NCI-H526 (cell line): ENCODE results near the gene PTPN1.
A peak's percentile ranks its signal among the peaks of the same experiment; 100 is the strongest.
"Not testable (repeated sequence)": the region's sequence is repeated elsewhere in the genome, so short reads cannot be mapped to it uniquely, and the experiment has no call there.

Source experiments
- DNase-seq, 2 experiments: peaks; one replicate each; lab custom pipeline; 2025; lab: John Stamatoyannopoulos, UW

Gene PTPN1

DNA sequence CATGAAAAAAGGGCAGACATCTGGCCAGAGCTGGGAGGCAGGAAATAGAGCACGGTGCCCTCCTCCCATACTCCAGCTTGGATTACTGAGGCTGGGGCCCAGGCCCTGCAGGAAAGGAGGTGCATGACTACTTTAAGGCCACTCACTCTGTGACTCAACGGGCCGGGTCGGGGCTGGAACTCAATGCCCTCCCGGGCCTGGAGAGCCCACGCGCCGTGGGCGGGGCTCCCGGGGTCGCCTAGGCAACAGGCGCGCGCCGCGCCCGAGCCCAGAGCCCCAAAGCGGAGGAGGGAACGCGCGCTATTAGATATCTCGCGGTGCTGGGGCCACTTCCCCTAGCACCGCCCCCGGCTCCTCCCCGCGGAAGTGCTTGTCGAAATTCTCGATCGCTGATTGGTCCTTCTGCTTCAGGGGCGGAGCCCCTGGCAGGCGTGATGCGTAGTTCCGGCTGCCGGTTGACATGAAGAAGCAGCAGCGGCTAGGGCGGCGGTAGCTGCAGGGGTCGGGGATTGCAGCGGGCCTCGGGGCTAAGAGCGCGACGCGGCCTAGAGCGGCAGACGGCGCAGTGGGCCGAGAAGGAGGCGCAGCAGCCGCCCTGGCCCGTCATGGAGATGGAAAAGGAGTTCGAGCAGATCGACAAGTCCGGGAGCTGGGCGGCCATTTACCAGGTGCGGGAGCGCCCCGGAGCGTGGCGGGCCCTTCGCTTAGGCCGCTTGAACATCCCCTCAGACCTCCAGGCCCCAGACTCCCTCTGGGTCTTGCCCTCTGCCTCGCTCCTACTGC, at the start of gene PTPN1:
PTPN1 (plus strand) TSS at position 461 of the 783 bp plus-strand sequence; CDS start at position 606, 145 bp downstream.
- DNase-seq, result peak; percentile 97 to 100

DNA sequence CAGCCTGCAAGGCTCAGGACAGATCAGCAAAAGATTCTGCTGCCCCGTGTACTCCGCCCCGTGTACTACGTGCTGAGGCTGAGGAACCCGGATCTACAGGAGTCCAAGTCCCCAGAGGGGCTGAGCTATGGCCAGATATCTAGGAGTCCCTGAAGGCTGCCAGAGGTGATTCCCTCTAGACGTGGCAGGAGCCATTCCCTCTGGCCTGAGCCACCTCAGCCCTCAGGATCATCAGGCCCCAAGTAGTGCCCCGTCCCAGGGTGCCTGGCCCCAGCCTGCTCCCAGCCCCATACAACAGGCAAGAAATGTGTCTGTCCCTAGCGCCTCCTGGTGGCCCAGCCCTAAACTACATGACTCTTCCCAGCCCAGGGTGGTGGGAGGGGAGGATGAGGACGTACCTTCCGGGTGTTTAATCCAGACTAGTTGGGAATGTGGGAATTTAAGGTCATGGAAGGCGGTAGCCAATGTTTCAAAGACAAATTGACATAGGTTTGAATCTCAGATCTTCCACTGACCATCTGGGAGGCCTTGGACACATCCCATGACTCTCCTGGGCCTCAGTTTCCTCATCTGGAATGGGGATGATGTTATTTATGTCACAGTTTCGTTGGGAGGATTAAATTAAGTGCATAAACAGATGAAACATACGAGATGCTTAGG, 49.4 kb upstream of the PTPN1 start:
- peak; percentile 74 to 86 for DNase-seq

DNA sequence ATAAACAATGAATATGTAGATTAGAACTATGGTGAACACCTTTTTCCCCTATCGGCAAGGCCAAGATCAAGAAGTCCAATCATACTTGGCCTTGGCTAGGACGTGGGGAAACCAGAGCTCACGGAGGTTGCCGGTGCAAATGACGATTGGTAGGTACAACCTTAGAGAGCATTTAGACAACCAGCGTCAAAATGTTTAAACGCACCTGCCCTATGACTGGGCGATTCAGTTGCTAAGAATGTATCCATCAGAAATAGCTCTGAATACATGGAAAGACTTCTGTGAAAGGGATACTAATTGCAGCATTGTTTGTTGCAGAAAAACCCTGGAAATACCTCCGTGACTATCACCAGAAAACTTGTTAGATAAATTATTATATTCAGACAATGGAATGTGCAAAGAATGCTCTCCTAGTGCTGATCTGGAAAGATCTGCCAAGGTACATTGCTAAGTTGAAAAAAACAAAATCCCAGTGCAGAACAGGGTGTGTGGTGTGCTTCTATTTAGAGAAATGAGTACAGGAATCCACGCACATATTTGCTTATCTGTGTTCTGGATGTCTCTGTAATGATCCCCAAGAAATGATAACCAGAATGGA, 48.0 kb upstream of the PTPN1 start:
- DNase-seq, result no peak

DNA sequence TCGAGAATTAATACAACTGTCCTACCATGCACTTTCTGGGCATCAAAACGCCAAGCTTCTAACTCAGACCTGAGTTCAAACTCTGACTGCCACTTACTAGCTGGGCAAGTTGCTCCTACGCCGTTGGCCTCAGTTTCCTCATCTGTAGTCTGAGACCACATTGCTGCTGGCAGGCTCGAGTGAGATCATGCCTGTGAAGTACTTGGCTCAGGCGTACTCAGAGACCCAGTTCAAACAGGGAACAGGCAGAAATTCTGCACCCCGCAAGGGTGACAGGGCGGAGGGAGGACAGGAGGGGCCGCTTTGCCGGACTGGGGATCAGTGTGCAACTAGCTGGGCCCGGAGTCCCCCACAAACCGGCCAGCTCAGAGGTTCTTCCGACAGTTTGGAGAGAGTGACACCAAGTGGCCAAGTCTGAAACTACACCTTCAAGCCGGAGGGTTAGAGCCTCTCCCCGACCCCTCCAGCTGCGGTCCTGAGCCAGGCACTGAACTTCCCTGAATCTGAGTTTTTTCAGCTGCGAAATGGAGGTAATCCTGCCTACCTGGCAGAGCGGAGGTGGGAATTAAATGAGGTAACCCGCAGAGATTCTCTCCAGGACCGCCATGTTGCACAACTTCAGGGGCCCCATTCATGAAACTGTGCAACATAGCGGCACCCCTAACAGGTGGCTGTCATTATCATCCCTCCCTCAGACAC, 46.0 kb upstream of the PTPN1 start:
- peak; percentile 19 to 69 for DNase-seq

DNA sequence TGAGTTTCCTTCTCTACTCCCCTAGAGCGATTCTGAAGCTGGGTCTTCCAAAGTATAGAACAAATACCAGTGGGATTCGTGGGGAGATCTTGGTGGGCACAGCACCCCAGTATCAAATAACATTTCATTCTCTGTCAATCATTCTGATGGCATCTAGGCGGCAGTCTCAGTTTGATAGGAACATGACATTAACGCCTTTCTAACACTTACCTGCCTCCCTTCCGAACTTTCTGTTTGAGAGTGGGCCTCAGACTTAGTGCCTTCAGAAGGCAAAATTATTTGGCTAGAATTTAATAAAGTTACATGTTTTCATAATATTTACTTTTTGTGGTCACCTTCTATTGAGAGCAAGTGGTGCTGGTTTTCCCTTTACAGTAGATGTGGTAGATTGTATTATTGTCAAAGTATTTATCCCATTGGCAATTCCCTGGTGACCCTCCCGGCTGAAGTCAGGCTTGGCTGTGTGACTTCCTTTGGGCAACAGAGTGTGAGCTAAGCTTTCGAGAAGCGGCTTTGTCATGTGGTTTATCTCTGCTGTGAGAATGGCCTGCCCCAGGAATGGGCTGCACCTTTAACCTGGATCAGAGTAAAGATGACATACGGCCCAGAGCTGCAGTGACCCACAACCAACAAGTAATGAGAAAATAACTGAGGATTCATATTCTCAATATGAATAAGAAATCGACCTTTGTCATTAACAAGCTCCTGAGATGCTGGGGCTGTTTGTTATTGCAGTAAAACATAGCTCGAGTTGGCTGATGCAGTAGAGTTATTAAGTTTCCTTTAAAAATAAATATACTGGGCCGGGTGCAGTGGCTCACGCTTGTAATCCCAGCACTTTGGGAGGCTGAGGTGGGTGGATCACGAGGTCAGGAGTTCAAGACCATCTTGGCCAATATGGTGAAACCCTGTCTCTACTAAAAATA, 45.2 kb upstream of the PTPN1 start:
- no peak for DNase-seq

DNA sequence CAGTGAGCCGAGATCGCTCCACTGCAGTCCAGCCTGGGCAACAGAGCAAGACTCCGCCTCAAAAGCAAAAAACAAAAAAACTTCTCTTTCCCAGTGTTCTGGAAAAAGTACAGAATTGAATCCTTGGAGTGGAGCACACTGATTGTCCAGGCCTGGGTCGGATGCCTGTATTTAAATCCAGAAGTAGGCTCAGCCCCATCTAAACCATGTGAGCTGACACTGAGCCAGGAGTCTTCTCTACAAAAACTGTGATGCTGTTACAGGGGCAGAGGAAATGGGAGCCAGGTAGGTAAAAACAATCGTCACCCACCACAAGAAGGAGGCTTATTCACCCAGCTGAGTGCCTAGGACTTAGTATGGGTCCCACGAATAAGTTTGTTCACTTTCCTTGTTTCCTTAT, 43.0 kb upstream of the PTPN1 start:
- DNase-seq, result no peak

DNA sequence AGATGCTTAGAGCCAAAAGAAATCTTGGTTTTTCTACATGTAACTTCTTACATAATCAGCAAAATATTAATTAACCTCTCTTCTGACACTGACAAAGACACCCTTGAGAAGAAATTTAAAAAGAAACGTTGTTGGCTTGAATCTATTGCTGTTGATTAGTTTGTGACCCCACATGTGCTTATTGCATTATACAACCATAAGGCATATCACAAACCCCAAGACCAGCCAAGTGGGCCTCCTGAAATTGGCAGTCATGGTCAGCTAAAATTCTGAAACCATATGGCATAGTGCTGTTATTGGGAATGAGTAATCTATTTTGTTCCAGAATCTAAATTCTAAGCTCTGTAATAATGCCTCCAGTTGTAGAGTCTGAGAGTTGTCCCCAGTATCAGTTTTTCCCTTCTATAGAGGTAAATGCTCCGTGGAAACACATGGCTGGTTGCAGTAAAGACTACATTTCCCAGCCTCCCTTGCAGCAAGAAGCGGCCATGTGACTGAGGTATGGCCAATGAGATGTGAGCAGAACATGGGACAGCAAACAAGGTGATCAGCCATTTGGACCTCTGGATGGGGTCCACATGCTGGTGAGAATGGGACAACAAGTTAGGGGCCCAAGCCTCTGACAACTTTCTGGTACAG, 42.3 kb upstream of the PTPN1 start:
- DNase-seq, result peak; percentile 5 to 68

DNA sequence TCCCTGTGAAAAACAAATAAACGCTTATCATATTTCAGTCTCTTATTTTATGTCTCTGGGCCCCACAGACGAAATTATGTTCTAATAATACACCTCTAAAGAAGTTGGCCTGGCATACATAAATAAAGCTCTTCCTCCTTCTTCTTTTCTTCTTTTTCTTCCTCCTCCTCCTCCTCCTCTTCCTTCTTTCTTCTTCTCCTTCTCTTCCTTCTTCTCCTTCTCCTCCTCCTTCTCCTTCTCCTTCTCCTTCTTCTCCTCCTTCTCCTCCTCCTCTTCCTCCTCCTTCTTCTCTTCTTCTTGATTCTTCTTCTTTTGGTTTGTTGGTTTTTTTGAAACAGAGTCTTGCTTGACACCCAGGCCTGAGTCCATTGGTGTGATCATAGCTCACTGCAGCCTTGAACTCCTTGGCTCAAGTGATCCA, 41.8 kb upstream of the PTPN1 start:
- no peak for DNase-seq

DNA sequence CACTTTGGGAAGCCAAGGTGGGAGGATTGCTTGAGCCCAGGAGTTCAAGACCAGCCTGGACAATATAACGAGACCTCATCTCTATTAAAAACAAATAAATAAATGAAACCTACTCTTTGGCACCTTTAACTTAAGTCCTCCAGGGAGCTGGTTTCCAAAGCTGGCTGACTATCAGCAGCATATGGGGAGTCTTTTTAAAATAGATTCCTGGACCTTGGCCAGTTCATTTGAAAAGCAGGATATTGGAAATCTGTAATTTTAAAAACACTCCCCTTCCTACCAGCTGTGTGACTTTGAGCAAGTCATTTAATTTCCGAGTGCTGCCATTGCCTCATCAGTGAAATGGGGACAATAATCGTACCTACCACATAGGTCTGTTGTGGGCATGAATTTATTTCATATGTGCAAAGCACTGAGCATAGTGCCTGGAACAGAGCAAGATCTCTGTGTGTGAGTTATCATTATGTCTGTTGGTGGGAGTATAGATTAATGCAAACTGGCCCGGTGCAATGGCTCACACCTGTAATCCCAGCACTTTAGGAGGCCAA, 40.9 kb upstream of the PTPN1 start:
- no peak for DNase-seq

DNA sequence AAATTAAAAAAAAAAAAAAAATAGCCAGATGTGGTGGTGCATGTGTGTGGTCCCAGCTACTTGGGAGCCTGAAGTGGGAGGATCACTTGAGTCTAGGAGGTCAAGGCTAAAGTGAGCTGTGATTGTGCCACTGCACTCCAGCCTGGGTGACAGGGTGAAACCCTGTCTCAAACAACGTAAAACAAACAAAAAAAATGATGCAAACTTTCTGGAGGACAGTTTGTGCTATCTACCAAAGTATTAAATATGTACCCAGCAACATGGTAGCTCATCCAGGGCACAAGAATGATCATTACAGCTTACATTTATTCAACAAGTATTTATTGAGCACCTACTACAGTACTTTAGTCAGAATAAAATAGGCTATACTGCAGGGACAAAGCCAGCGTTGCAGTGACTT, 40.4 kb upstream of the PTPN1 start:
- DNase-seq, result no peak

DNA sequence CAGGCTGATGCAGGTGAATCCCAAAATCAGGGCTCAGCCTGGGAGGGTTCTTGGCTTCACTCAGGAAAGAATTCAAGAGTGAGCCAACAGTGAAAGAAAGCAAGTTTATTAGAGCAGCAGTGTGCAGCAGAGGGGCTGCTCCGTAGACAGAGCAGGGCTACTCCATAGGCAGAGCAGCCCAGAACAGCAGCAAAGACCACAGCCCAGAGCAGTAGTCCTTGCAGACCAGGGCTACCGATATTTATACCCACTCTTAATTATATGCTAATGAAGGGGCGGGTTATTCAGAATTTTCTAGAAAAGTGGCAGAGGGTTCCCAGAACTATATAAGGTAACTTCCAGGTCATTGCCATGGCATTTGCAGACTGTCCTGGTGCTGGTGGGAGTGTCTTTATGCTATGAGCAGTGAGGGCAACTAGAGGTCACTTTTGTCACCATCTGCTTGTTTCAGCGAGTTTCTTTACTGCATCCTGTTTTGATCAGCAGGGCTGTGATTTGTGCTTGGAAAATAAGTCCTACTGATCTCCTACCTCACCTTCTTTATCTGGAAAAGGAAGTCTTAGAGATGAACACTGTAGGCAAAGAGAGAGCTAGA, 39.8 kb upstream of the PTPN1 start:
- DNase-seq, result no peak

DNA sequence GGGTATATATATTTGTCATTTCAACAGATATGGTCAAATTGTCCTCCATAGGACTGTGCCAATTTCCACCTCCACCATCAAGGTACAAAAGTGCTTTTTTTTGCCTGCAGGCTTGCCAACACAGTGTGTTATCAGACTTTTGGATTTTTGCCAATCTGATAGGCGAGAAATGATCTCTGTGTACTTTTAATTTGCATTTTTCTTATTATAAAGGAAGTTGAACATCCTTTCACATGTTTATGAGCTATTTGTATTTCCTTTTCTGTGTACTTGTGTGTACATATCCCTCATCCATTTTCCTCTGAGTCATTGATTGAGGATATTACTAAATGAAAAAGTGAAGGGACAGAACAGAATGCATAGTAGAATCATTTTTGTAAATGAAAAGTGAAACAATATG, 39.0 kb upstream of the PTPN1 start:
- DNase-seq, result peak in 1 of 2 experiments; percentile 20

DNA sequence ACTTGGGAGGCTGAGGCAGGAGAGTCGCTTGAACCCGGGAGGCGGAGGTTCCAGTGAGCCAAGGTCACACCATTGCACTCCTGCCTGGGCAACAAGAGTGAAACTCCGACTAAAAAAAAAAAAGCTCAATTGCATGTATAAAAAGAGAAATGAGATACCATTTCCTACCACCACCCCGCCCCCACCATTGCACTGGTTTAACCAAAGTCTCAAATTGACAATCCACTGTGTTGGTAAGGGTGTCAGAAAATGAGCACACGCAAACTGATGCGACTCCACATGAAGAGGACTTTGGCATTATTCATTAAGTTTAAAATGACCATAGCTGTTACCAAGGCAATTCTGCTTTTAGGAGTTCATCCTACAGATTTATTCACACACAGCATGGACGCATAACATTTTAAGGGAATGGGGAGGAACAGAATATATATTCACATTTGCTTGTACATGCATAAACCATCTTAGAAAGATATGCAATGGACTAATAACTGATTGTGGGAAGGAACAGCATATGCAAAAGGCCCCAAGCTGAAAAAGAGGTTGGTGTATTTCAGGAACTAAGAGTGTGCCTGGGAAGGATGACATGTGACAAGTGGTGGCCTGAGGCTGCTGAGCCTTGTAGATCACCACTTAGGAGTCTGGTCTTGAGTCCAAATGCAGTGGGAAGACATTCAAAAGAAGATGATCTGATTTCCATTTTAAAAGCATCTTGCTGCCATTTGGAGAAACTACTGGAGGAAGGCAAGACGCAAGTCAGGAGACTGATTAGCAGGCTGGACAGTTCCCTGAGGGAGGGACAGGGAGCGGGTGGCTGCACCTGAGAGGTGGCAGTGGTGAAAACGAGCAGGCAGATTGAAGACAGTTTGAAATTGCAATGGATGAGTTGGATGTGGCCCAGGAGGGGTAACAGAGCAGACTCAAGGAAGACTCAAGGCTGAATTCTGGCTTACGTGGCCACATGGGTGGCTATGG, 37.2 kb upstream of the PTPN1 start:
- no peak for DNase-seq

DNA sequence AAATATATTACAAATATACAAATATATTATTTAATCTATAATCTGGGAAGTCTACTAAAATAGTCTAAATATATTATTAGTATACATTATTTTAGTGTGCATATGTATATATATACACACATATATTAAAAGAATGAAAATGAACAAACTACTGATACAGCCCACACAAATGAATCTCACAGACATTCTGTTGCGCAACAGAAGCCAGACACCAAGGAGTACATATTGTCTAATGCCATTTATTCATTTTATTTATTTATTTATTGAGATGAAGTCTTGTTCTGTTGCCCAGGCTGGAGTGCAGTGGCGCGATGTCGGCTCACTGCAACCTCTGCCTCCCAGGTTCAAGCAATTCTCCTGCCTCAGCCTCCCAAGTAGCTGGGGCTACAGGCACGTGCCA, 35.8 kb upstream of the PTPN1 start:
- not testable (repeated sequence) for DNase-seq

DNA sequence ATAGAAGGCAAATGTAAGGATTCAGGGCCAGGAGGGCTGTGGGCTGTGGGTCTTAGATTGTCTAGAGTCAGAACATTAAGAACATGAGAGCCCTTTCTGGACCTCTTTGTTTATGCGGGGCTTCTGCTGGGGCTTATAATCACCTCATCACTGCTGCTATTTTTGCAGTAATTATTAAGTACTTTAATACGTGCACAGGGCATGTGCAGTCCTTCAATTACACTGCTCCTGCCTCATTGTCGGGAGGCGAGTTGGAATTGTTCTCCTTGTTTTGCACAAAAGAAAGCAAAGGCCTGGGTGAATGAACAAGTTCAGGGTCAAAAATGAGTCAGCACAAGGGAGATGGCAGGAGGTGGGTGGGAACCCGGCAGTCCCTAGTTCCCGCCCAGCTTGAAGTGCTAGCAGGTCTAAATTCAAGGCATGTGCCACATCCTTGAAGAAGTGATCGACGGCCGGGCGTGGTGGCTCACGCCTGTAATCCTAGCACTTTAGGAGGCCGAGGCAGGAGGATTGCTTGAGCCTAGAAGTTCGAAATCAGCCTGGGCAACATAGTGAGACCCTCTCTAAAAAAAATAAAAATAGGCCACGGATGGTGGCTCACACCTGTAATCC, 34.4 kb upstream of the PTPN1 start:
- no peak for DNase-seq

DNA sequence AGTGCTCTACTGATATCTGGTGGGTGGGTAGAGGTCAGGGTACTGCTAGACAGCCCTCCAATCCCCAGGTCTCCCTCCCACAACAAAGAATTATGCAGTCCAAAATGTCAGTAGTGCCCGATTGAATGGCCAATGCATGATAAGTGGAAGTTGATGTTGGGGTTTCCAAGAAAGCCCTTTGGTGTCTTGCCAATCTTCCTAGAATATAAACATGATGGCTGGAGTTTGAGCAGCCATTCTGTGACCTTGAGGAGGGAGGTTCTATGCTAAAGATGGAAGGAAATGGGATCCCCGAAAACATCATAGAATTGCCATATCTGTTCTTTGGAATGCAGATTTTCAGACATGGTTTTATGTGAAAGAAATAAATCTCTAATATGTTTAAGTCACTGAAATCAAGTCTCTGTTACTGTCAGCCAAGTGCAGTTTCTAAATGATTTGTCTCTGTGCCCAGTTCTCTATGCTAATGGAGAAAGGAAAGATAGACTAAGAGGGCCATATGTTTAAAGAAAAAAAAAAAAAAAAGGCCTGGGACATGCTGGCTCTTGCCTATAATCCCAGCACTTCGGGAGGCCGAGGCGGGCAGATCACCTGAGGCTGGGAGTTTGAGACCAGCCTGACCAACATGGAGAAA, 32.8 kb upstream of the PTPN1 start:
- no peak for DNase-seq

DNA sequence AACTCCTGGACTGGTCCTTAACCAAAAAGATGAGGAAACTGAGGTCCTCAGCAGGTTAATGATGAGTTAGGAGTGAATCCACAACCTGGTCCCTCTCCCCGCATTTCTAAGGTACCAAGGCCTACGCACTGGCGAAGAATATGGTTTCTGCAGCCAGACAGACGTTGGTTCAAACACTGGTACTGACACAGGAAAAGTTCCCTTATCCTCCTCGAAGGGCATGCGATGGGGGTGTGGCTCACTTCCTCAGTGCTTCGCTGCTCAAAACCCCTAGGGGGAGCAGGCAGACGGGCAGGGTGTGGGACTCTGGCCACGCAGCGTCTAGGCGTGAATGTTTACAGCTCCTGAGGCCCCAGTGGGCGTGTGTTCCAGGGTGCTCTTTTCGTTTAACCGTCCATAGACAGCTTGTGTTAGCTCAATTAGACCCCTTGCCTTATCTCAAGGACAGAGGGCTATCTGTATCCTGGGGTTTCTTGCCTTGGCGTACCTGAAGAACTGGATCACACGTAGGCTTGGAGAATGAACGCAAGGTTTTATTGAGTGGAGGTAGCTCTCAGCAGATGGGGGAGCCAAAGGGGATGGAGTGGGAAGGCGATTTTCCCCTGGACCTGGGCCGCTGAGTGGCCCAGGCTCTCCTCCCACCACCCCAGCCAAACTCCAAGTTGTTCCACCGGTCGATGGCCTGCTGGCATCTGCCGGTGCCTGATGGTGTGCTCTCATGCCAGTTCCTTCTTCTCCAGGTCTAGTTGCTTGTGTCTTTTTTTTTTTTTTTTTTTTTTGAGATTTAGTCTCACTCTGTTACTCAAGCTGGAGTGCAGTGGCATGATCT, 31.8 kb upstream of the PTPN1 start:
- peak; percentile 38 to 85 for DNase-seq
